HCT116 (cell line): ENCODE measurements around the gene CFD. TPM values are rescaled to one million over a fixed set of nuclear protein-coding genes. Genes with fewer than 3 reads are reported as not detected.

Experiments used
- ATAC-seq: fragments of 200-7000 bp; cut with Tn5 transposase; 2 replicates; pipeline ENCODE4 v1.9.1; 2020; ENCODE audit warnings: mild to moderate bottlenecking, moderate library complexity
- BruUV-seq: library from RNA; stranded (reverse); fragments of 400-500 nt; replicated peaks from 2 replicates; lab custom pipeline; 2021; lab: Mats Ljungman, UMichigan
- CTCF ChIA-PET: fragments of 300-600 bp; sonication (Branson Sonifier 250); formaldehyde crosslinking; loops from one replicate; lab custom pipeline; 2021; ENCODE audit warnings: antibody characterized with exemption; lab: Charles Lee
- POLR2A ChIA-PET: fragments of 300-600, 350-600 bp; sonication (Branson Sonifier 250); formaldehyde crosslinking; loops from one replicate; lab custom pipeline; 2021; ENCODE audit warnings: antibody characterized with exemption; lab: Charles Lee
- RAD21 ChIA-PET, 2 experiments: fragments of 300-600 bp; sonication (Branson Sonifier 250); formaldehyde crosslinking; loops; one replicate each; lab custom pipeline; 2023; ENCODE audit warnings: low total read pairs in 2 of 2; ENCODE audit not compliant: uncharacterized antibody in 2 of 2, unreplicated experiment in 2 of 2, low non-redundant PET in 1 of 2; lab: Charles Lee
- DNase-seq: peaks from one replicate; pipeline ENCODE4 v3.0.0-alpha.2; 2010; ENCODE audit warnings: low read depth, low spot score
- H2AFZ ChIP-seq: fragments of 200-600 bp; shearing (Covaris generic), sonication (generic); 2 replicates; pipeline ENCODE4 v1.6.1; 2017; ENCODE audit warnings: low read depth, mixed run types, mixed read lengths, antibody characterized with exemption, low read length; ENCODE audit not compliant: poor library complexity, severe bottlenecking
- H3K27ac ChIP-seq: 2 replicates; pipeline ENCODE4 v1.5.1; 2012; ENCODE audit warnings: low read depth, low read length
- H3K27me3 ChIP-seq: fragments of 200-600 bp; sonication (generic); 2 replicates; pipeline ENCODE4 v1.6.1; 2016; ENCODE audit warnings: mixed run types, low read length, mixed read lengths; ENCODE audit not compliant: insufficient read depth
- H3K36me3 ChIP-seq, 2 experiments: fragments of 200-500 bp in 1 of 2; fragments of 200-600 bp in 1 of 2; sonication (Bioruptor generic) in 1 of 2; sonication (generic) in 1 of 2; 2 replicates each; pipeline versions ENCODE4 v1.5.1 to v1.6.1; 2014 to 2016; ENCODE audit warnings: low read length in 2 of 2, inconsistent platforms in 1 of 2, mixed read lengths in 1 of 2, mixed run types in 1 of 2; ENCODE audit not compliant: insufficient read depth in 2 of 2, control insufficient read depth in 1 of 2
- H3K4me1 ChIP-seq, 2 experiments: fragments of 200-600 bp in 1 of 2; sonication (generic) in 1 of 2; 2 replicates each; pipeline versions ENCODE4 v1.5.1 to v1.6.1; 2012 to 2017; ENCODE audit warnings: low read length in 2 of 2, inconsistent platforms in 1 of 2, mild to moderate bottlenecking in 1 of 2, mixed read lengths in 1 of 2, mixed run types in 1 of 2, moderate library complexity in 1 of 2; ENCODE audit not compliant: insufficient read depth in 2 of 2, control insufficient read depth in 1 of 2
- H3K4me2 ChIP-seq: fragments of 200-600 bp; sonication (generic); 2 replicates; pipeline ENCODE4 v1.6.1; 2017; ENCODE audit warnings: mixed run types, low read length, mixed read lengths
- H3K4me3 ChIP-seq, 2 experiments: fragments of 200-600 bp in 1 of 2; sonication (generic) in 1 of 2; replicated peaks in 1 of 2; 2 replicates each; pipeline ENCODE4 v1.5.1; 2011 to 2016; ENCODE audit warnings: low read length in 2 of 2, control low read depth in 1 of 2, low read depth in 1 of 2, mild to moderate bottlenecking in 1 of 2, mixed read lengths in 1 of 2, mixed run types in 1 of 2
- H3K79me2 ChIP-seq: fragments of 200-600 bp; sonication (generic); 2 replicates; pipeline ENCODE4 v1.6.1; 2017; ENCODE audit warnings: mild to moderate bottlenecking, mixed run types, low read length, moderate library complexity, mixed read lengths; ENCODE audit not compliant: insufficient read depth
- H3K9ac ChIP-seq: fragments of 200-600 bp; sonication (generic); 2 replicates; pipeline ENCODE4 v1.6.1; 2016; ENCODE audit warnings: low read length, mixed read lengths
- H3K9me2 ChIP-seq: fragments of 200-600 bp; sonication (generic), shearing (Covaris generic); 2 replicates; pipeline ENCODE4 v1.6.1; 2017; ENCODE audit warnings: mixed run types, mild to moderate bottlenecking, moderate library complexity; ENCODE audit not compliant: insufficient read depth
- H3K9me3 ChIP-seq, 2 experiments: fragments of 200-500 bp in 1 of 2; fragments of 200-600 bp in 1 of 2; sonication (Bioruptor generic) in 1 of 2; sonication (generic) in 1 of 2; 2 replicates each; pipeline ENCODE4 v1.6.1; 2014 to 2017; ENCODE audit warnings: low read length in 2 of 2, mixed read lengths in 2 of 2, inconsistent platforms in 1 of 2, low read depth in 1 of 2, mild to moderate bottlenecking in 1 of 2, mixed run types in 1 of 2, moderate library complexity in 1 of 2; ENCODE audit not compliant: control insufficient read depth in 1 of 2, insufficient read depth in 1 of 2
- H4K20me1 ChIP-seq: fragments of 200-600 bp; sonication (generic), shearing (Covaris generic); 2 replicates; pipeline ENCODE4 v1.6.1; 2017; ENCODE audit warnings: mixed run types, mild to moderate bottlenecking, moderate library complexity; ENCODE audit not compliant: insufficient read depth
- EGR1 ChIP-seq: IDR thresholded peaks from 2 replicates; pipeline ENCODE4 v1.6.1; 2012; ENCODE audit warnings: low read depth
- EZH2 ChIP-seq: fragments of 200-600 bp; sonication (generic); IDR thresholded peaks from 2 replicates; pipeline ENCODE4 v1.6.1; 2017; ENCODE audit warnings: antibody characterized with exemption, mixed run types
- FOSL1 ChIP-seq: IDR thresholded peaks from 2 replicates; pipeline ENCODE4 v1.6.1; 2012; ENCODE audit warnings: low read depth
- JUND ChIP-seq: IDR thresholded peaks from 2 replicates; pipeline ENCODE4 v1.6.1; 2012
- POLR2AphosphoS5 ChIP-seq: IDR thresholded peaks from 2 replicates; pipeline ENCODE4 v1.6.1; 2011; ENCODE audit warnings: mild to moderate bottlenecking, low read depth, low read length, moderate library complexity
- SP1 ChIP-seq: IDR thresholded peaks from 2 replicates; pipeline ENCODE4 v1.6.1; 2012; ENCODE audit warnings: low read depth
- YY1 ChIP-seq: IDR thresholded peaks from 2 replicates; pipeline ENCODE4 v1.6.1; 2011; ENCODE audit warnings: low read length, low read depth, moderate library complexity, mild to moderate bottlenecking; ENCODE audit not compliant: insufficient replicate concordance; ENCODE audit errors: extremely low read depth
- ZFX ChIP-seq: fragments of 450-650 bp; IDR thresholded peaks from 2 replicates; pipeline ENCODE4 v1.6.1; 2017
- intact Hi-C: fragments of 100-400 bp; cut with micrococcal nuclease; formaldehyde crosslinking; loops from 2 replicates; pipeline ENCODE4 v1.10.0; 2022
- total RNA-seq: library from RNA; stranded (reverse); gene quantifications from one replicate; pipeline ENCODE4 v1.2.1, GENCODE V29; 2021; ENCODE audit not compliant: unreplicated experiment
- TF ChIP-seq, protein P1 (sequence below), 3 experiments: fragments of 200-600 bp in 1 of 3; sonication (generic) in 1 of 3; IDR thresholded peaks in 2 of 3; conservative IDR thresholded peaks in 1 of 3; 2 replicates each; pipeline ENCODE4 v1.5.1; 2012 to 2017; ENCODE audit warnings: low read depth in 2 of 3, low read length in 2 of 3, antibody characterized with exemption in 1 of 3, borderline replicate concordance in 1 of 3, control low read depth in 1 of 3, mild to moderate bottlenecking in 1 of 3, mixed read lengths in 1 of 3, mixed run types in 1 of 3, moderate library complexity in 1 of 3; ENCODE audit not compliant: insufficient read depth in 1 of 3
- TF ChIP-seq, protein P2 (sequence below): IDR thresholded peaks from 2 replicates; pipeline ENCODE4 v1.6.1; 2011; ENCODE audit warnings: mild to moderate bottlenecking, low read length, moderate library complexity; ENCODE audit not compliant: insufficient replicate concordance; ENCODE audit errors: extremely low read depth
- TF ChIP-seq, protein P3 (sequence below): IDR thresholded peaks from 2 replicates; pipeline ENCODE4 v1.6.1; 2012; ENCODE audit warnings: low read depth
- TF ChIP-seq, protein P4 (sequence below): IDR thresholded peaks from 2 replicates; pipeline ENCODE4 v1.6.1; 2012

CFD gene
- total RNA-seq, 1 experiment from 2014 or later = 80.2 TPM

DNA sequence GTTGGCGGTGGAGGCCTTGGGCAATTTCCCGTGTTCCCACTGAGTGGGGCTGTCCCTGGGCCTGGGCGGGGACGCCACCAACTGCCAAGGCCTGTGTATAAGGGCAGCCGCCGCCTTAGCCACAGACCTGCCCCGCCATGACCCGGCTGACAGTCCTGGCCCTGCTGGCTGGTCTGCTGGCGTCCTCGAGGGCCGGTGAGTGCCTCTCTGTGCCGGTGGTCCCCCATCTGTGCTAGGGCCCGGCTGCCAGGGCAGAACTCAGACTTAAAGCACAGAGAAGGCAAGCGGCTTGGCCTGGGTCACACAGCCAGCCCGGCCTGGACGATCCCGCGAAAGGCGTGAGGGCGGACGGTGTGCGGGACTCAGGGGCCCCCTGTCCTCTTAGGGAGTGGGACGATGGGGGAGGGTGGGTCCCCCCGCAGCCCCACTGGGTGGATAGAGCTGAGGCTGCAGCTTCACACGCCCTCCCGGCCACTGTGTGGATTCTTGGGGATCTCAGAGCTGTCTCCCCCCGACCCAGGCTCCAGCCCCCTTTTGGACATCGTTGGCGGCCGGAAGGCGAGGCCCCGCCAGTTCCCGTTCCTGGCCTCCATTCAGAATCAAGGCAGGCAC lies 31.6 kb upstream of the CFD start, which contains the start of gene AZU1:
AZU1 (plus strand) TSS at position 128 of the 612 bp plus-strand sequence; CDS start at position 138, 10 bp downstream.
- POLR2A ChIA-PET = no interaction called here
- no peak within 1 kb of the TSS for H2AFZ ChIP-seq

More for the DNA sequence above, 31.6 kb upstream of the CFD start, which contains the start of gene AZU1:
- RAD21 ChIA-PET = no interaction called here
- H3K4me2 ChIP-seq = no peak within 1 kb of the TSS
- ATAC-seq (peak; percentile 43), DNase-seq (no peak)
- no peak within 1 kb of the TSS for H3K9ac ChIP-seq
- H3K27ac ChIP-seq = no peak within 1 kb of the TSS
- intact Hi-C loops = no loop called here
- H3K27me3 ChIP-seq = no peaks in the 10 kb centered on the region
- H3K4me3 ChIP-seq = no peak within 1 kb of the TSS
- H3K79me2 ChIP-seq = no peaks in the 10 kb centered on the region
- no TSS peak for BruUV-seq
- peaks cover 7 to 9% of the 10 kb centered on the region in 2 experiments; a peak in 3 of 4 replicates for H3K4me1 ChIP-seq
- no peaks in the 10 kb centered on the region for H4K20me1 ChIP-seq
- H3K36me3 ChIP-seq = no peaks in the 10 kb centered on the region
- TF ChIP-seq SP1 (no peak), EGR1 (no peak), EZH2 (no peak), FOSL1 (no peak), JUND (no peak), YY1 (no peak), ZFX (no peak), POLR2AphosphoS5 (no peak)
- TF ChIP-seq, protein P1, sequence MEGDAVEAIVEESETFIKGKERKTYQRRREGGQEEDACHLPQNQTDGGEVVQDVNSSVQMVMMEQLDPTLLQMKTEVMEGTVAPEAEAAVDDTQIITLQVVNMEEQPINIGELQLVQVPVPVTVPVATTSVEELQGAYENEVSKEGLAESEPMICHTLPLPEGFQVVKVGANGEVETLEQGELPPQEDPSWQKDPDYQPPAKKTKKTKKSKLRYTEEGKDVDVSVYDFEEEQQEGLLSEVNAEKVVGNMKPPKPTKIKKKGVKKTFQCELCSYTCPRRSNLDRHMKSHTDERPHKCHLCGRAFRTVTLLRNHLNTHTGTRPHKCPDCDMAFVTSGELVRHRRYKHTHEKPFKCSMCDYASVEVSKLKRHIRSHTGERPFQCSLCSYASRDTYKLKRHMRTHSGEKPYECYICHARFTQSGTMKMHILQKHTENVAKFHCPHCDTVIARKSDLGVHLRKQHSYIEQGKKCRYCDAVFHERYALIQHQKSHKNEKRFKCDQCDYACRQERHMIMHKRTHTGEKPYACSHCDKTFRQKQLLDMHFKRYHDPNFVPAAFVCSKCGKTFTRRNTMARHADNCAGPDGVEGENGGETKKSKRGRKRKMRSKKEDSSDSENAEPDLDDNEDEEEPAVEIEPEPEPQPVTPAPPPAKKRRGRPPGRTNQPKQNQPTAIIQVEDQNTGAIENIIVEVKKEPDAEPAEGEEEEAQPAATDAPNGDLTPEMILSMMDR (IDR thresholded peaks at IDR 0.05 in 2 of 3, conservative IDR thresholded peaks at IDR 0.05 in 1 of 3; ENCODE audit: borderline replicate concordance in 1 of 3, insufficient read depth in 1 of 3, low read depth in 2 of 3, low read length in 2 of 3) = no peak
- TF ChIP-seq, protein P2, sequence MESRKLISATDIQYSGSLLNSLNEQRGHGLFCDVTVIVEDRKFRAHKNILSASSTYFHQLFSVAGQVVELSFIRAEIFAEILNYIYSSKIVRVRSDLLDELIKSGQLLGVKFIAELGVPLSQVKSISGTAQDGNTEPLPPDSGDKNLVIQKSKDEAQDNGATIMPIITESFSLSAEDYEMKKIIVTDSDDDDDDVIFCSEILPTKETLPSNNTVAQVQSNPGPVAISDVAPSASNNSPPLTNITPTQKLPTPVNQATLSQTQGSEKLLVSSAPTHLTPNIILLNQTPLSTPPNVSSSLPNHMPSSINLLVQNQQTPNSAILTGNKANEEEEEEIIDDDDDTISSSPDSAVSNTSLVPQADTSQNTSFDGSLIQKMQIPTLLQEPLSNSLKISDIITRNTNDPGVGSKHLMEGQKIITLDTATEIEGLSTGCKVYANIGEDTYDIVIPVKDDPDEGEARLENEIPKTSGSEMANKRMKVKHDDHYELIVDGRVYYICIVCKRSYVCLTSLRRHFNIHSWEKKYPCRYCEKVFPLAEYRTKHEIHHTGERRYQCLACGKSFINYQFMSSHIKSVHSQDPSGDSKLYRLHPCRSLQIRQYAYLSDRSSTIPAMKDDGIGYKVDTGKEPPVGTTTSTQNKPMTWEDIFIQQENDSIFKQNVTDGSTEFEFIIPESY = no peak
- TF ChIP-seq, protein P3, sequence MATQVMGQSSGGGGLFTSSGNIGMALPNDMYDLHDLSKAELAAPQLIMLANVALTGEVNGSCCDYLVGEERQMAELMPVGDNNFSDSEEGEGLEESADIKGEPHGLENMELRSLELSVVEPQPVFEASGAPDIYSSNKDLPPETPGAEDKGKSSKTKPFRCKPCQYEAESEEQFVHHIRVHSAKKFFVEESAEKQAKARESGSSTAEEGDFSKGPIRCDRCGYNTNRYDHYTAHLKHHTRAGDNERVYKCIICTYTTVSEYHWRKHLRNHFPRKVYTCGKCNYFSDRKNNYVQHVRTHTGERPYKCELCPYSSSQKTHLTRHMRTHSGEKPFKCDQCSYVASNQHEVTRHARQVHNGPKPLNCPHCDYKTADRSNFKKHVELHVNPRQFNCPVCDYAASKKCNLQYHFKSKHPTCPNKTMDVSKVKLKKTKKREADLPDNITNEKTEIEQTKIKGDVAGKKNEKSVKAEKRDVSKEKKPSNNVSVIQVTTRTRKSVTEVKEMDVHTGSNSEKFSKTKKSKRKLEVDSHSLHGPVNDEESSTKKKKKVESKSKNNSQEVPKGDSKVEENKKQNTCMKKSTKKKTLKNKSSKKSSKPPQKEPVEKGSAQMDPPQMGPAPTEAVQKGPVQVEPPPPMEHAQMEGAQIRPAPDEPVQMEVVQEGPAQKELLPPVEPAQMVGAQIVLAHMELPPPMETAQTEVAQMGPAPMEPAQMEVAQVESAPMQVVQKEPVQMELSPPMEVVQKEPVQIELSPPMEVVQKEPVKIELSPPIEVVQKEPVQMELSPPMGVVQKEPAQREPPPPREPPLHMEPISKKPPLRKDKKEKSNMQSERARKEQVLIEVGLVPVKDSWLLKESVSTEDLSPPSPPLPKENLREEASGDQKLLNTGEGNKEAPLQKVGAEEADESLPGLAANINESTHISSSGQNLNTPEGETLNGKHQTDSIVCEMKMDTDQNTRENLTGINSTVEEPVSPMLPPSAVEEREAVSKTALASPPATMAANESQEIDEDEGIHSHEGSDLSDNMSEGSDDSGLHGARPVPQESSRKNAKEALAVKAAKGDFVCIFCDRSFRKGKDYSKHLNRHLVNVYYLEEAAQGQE = no peak
- TF ChIP-seq, protein P4, sequence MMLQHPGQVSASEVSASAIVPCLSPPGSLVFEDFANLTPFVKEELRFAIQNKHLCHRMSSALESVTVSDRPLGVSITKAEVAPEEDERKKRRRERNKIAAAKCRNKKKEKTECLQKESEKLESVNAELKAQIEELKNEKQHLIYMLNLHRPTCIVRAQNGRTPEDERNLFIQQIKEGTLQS = no peak
- CTCF ChIA-PET = no interaction called here
- no peaks in the 10 kb centered on the region for H3K9me2 ChIP-seq
- no peaks in the 10 kb centered on the region for H3K9me3 ChIP-seq
